Measurements from ENCODE around the gene CLCN7. TPM values are rescaled to one million over a fixed set of nuclear protein-coding genes. Genes with fewer than 3 reads are reported as not detected.
"Not testable (repeated sequence)": the region's sequence is repeated elsewhere in the genome, so short reads cannot be mapped to it uniquely, and the experiment has no call there.

CLCN7 gene
- total RNA-seq, 1 donor from 2014 or later = 80.8 TPM

- DNase-seq (ENCODE audit: low spot score) = no peak
Observed at GRCh38 chr16:1487395-1488053, 12.7 kb upstream of the CLCN7 start.

GRCh38 chr16:1486551-1487390 lies 11.9 kb upstream of the CLCN7 start:
- DNase-seq (ENCODE audit: low spot score) = no peak

- no peak for DNase-seq (ENCODE audit: low spot score)
Observed at GRCh38 chr16:1485847-1486496, 11.1 kb upstream of the CLCN7 start.

- DNase-seq (ENCODE audit: low spot score) = no peak
Observed at GRCh38 chr16:1481906-1482835, 7.3 kb upstream of the CLCN7 start.

GRCh38 chr16:1478937-1479336 lies 4.1 kb upstream of the CLCN7 start:
- DNase-seq (ENCODE audit: low spot score) = not testable (repeated sequence)

GRCh38 chr16:1477033-1477432 lies 2.2 kb upstream of the CLCN7 start:
- DNase-seq (ENCODE audit: low spot score) = no peak

- DNase-seq (ENCODE audit: low spot score) = no peak
Observed at GRCh38 chr16:1475552-1476114, 805 bp upstream of the CLCN7 start.

- no peak for DNase-seq (ENCODE audit: low spot score)
Observed at GRCh38 chr16:1474082-1474795, 589 bp downstream of the CLCN7 start.

GRCh38 chr16:1472974-1473373 lies 1.9 kb downstream of the CLCN7 start:
- DNase-seq (ENCODE audit: low spot score) = no peak

- DNase-seq (ENCODE audit: low spot score) = no peak
Observed at GRCh38 chr16:1471569-1472194, 3.1 kb downstream of the CLCN7 start.

GRCh38 chr16:1470481-1471251 lies 4.2 kb downstream of the CLCN7 start:
- DNase-seq (ENCODE audit: low spot score) = no peak

GRCh38 chr16:1469693-1470201 lies 5.1 kb downstream of the CLCN7 start:
- no peak for DNase-seq (ENCODE audit: low spot score)

GRCh38 chr16:1469141-1469540 lies 5.7 kb downstream of the CLCN7 start:
- DNase-seq (ENCODE audit: low spot score) = not testable (repeated sequence)

GRCh38 chr16:1468426-1468810 lies 6.4 kb downstream of the CLCN7 start:
- no peak for DNase-seq (ENCODE audit: low spot score)

GRCh38 chr16:1466968-1467521 lies 7.8 kb downstream of the CLCN7 start:
- no peak for DNase-seq (ENCODE audit: low spot score)

- DNase-seq (ENCODE audit: low spot score) = no peak
Observed at GRCh38 chr16:1466054-1466453, 8.8 kb downstream of the CLCN7 start.

- no peak for DNase-seq (ENCODE audit: low spot score)
Observed at GRCh38 chr16:1465567-1465915, 9.3 kb downstream of the CLCN7 start.

GRCh38 chr16:1464894-1465566 lies 9.8 kb downstream of the CLCN7 start:
- no peak for DNase-seq (ENCODE audit: low spot score)
